HEK293 (cell line): ENCODE data around the gene ZNF284.
A peak's percentile ranks its signal among the peaks of the same experiment; 100 is the strongest.

Experiments used
- CTCF ChIA-PET: fragments of 350-600 bp; formaldehyde crosslinking; extraction: SDS; loops from one replicate; lab custom pipeline; 2021; ENCODE audit warnings: antibody characterized with exemption; lab: Yijun Ruan, JAX
- POLR2A ChIA-PET: fragments of 300-600 bp; formaldehyde crosslinking; extraction: SDS; loops from one replicate; lab custom pipeline; 2020; ENCODE audit warnings: antibody characterized with exemption, inconsistent platforms; lab: Yijun Ruan, JAX
- H3K27ac ChIP-seq: fragments of 200-500 bp; sonication (Bioruptor generic); 2 replicates; pipeline ENCODE4 v1.5.1; 2014; ENCODE audit warnings: low read depth, low read length, control low read depth, inconsistent platforms; ENCODE audit errors: extremely low read depth
- H3K36me3 ChIP-seq, 2 experiments: fragments of 200-500 bp in 1 of 2; sonication (Bioruptor generic) in 1 of 2; 1 replicate in 1 of 2; 2 replicates in 1 of 2; pipeline ENCODE4 v1.5.1; 2014 to 2017; ENCODE audit warnings: inconsistent platforms in 2 of 2, low read length in 2 of 2; ENCODE audit not compliant: control insufficient read depth in 2 of 2, insufficient read depth in 1 of 2
- H3K4me1 ChIP-seq: fragments of 200-500 bp; sonication (Bioruptor generic); 2 replicates; pipeline ENCODE4 v1.5.1; 2014; ENCODE audit warnings: mild to moderate bottlenecking, low read length, inconsistent platforms; ENCODE audit not compliant: control insufficient read depth, insufficient read depth
- H3K4me3 ChIP-seq: 2 replicates; pipeline ENCODE4 v1.5.1; 2011; ENCODE audit warnings: low read depth, mild to moderate bottlenecking, control low read depth, low read length, moderate library complexity
- H3K9me3 ChIP-seq: fragments of 200-500 bp; sonication (Bioruptor generic); 2 replicates; pipeline ENCODE4 v1.5.1; 2014; ENCODE audit warnings: low read depth, low read length, inconsistent platforms; ENCODE audit not compliant: control insufficient read depth, insufficient read depth
- TCF7L2 ChIP-seq: IDR thresholded peaks from 2 replicates; pipeline ENCODE4 v1.6.1; 2011; ENCODE audit warnings: low read depth, mild to moderate bottlenecking, inconsistent platforms, low read length, moderate library complexity, borderline replicate concordance
- TRIM28 ChIP-seq: IDR thresholded peaks from 2 replicates; pipeline ENCODE4 v1.6.1; 2011; ENCODE audit warnings: low read length, control low read depth, borderline replicate concordance
- WT1 ChIP-seq: fragments of 450-650 bp; formaldehyde crosslinking; IDR thresholded peaks from 2 replicates; pipeline ENCODE4 v1.5.1; 2016; ENCODE audit warnings: missing biosample characterization, missing genetic modification characterization
- ZFHX2 ChIP-seq: fragments of 450-650 bp; formaldehyde crosslinking; conservative IDR thresholded peaks from 2 replicates; pipeline ENCODE4 v1.5.1; 2016; ENCODE audit warnings: missing biosample characterization, missing genetic modification characterization
- ZNF140 ChIP-seq: fragments of 450-650 bp; formaldehyde crosslinking; IDR thresholded peaks from 2 replicates; pipeline ENCODE4 v1.5.1; 2016; ENCODE audit warnings: missing biosample characterization, missing genetic modification characterization
- ZNF2 ChIP-seq: fragments of 450-650 bp; formaldehyde crosslinking; IDR thresholded peaks from 2 replicates; pipeline ENCODE4 v1.5.1; 2016; ENCODE audit warnings: missing biosample characterization, missing genetic modification characterization
- ZNF292 ChIP-seq: fragments of 450-650 bp; formaldehyde crosslinking; IDR thresholded peaks from 2 replicates; pipeline ENCODE4 v1.5.1; 2016; ENCODE audit warnings: low read depth, missing biosample characterization, missing genetic modification characterization, borderline replicate concordance
- ZNF416 ChIP-seq: fragments of 450-650 bp; formaldehyde crosslinking; IDR thresholded peaks from 2 replicates; pipeline ENCODE4 v1.5.1; 2016; ENCODE audit warnings: missing biosample characterization, missing genetic modification characterization
- ZSCAN4 ChIP-seq: fragments of 450-650 bp; formaldehyde crosslinking; IDR thresholded peaks from 2 replicates; pipeline ENCODE4 v1.5.1; 2017; ENCODE audit warnings: missing biosample characterization, missing genetic modification characterization
- TF ChIP-seq, protein P1 (sequence below): fragments of 450-650 bp; formaldehyde crosslinking; conservative IDR thresholded peaks from 2 replicates; pipeline ENCODE4 v1.5.1; 2016; ENCODE audit warnings: low read depth, missing biosample characterization, missing genetic modification characterization
- TF ChIP-seq, protein P2 (sequence below): fragments of 450-650 bp; formaldehyde crosslinking; IDR thresholded peaks from 2 replicates; pipeline ENCODE4 v1.5.1; 2017; ENCODE audit warnings: missing biosample characterization, missing genetic modification characterization
- TF ChIP-seq, protein P3 (sequence below): fragments of 450-650 bp; formaldehyde crosslinking; IDR thresholded peaks from 2 replicates; pipeline ENCODE4 v1.5.1; 2016; ENCODE audit warnings: missing biosample characterization, missing genetic modification characterization
- TF ChIP-seq, protein P4 (sequence below): fragments of 450-650 bp; formaldehyde crosslinking; IDR thresholded peaks from 2 replicates; pipeline ENCODE4 v1.5.1; 2016; ENCODE audit warnings: missing biosample characterization, missing genetic modification characterization

The ZNF284 gene

DNA sequence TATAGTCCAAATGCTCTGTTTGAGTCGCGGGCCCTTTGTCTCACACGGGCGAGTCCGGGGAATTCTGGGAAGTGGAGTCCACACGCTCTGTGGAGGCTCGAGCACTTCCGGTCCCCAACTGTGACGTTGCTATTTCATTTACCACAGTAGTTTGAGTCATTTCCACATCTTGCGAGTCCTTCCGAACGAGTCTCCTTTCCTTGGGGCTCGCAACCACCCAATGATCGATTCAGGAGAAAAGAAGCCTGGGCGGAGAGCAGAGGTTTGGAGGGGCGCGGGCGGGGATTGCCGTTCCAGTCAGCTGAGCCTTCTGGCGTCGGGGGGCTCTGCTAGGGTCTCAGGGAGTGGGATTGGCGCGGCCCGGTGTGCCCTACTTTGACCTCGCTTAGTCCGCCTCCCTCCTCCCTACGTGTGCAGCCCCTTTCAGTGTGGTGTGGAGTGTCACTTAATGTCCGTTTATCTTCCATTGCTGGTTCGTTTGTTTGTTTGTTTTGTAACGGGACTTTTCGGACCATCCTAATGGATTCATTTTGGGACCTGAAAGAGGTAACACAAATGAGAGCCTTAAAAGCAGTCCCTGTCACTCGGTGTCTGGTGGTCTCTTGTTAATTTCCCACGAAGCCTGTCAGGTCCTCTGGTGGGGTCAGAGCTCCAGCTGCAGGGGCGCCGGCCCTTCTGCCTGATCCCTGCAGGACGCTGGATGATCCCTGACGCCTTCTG lies 46.6 kb upstream of the ZNF284 start, which contains the start of gene ZNF222 (continued):
- TF ChIP-seq, protein P1, sequence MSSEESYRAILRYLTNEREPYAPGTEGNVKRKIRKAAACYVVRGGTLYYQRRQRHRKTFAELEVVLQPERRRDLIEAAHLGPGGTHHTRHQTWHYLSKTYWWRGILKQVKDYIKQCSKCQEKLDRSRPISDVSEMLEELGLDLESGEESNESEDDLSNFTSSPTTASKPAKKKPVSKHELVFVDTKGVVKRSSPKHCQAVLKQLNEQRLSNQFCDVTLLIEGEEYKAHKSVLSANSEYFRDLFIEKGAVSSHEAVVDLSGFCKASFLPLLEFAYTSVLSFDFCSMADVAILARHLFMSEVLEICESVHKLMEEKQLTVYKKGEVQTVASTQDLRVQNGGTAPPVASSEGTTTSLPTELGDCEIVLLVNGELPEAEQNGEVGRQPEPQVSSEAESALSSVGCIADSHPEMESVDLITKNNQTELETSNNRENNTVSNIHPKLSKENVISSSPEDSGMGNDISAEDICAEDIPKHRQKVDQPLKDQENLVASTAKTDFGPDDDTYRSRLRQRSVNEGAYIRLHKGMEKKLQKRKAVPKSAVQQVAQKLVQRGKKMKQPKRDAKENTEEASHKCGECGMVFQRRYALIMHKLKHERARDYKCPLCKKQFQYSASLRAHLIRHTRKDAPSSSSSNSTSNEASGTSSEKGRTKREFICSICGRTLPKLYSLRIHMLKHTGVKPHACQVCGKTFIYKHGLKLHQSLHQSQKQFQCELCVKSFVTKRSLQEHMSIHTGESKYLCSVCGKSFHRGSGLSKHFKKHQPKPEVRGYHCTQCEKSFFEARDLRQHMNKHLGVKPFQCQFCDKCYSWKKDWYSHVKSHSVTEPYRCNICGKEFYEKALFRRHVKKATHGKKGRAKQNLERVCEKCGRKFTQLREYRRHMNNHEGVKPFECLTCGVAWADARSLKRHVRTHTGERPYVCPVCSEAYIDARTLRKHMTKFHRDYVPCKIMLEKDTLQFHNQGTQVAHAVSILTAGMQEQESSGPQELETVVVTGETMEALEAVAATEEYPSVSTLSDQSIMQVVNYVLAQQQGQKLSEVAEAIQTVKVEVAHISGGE (tag by site-specific recombination), result peak; percentile 94
- TF ChIP-seq ZFHX2 (tag by site-specific recombination), result peak; percentile 37; the same call in 1 of the 2 replicates
- TF ChIP-seq ZNF140, result no peak
- TF ChIP-seq, protein P2, sequence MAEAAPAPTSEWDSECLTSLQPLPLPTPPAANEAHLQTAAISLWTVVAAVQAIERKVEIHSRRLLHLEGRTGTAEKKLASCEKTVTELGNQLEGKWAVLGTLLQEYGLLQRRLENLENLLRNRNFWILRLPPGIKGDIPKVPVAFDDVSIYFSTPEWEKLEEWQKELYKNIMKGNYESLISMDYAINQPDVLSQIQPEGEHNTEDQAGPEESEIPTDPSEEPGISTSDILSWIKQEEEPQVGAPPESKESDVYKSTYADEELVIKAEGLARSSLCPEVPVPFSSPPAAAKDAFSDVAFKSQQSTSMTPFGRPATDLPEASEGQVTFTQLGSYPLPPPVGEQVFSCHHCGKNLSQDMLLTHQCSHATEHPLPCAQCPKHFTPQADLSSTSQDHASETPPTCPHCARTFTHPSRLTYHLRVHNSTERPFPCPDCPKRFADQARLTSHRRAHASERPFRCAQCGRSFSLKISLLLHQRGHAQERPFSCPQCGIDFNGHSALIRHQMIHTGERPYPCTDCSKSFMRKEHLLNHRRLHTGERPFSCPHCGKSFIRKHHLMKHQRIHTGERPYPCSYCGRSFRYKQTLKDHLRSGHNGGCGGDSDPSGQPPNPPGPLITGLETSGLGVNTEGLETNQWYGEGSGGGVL, result peak; percentile 35
- TF ChIP-seq ZNF2, result no peak; the same call in 1 of the 2 replicates
- no peak for TF ChIP-seq TCF7L2
- TF ChIP-seq, protein P3, sequence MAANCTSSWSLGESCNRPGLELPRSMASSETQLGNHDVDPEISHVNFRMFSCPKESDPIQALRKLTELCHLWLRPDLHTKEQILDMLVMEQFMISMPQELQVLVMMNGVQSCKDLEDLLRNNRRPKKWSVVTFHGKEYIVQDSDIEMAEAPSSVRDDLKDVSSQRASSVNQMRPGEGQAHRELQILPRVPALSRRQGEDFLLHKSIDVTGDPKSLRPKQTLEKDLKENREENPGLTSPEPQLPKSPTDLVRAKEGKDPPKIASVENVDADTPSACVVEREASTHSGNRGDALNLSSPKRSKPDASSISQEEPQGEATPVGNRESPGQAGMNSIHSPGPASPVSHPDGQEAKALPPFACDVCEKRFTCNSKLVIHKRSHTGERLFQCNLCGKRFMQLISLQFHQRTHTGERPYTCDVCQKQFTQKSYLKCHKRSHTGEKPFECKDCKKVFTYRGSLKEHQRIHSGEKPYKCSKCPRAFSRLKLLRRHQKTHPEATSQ (tag by site-specific recombination), result no peak
- peak; percentile 71 for TF ChIP-seq WT1 (tag by site-specific recombination)
- no peak for TF ChIP-seq TRIM28

- peaks cover 50 to 53% of the 10 kb centered on the region in 2 experiments for H3K36me3 ChIP-seq
- ChIA-PET CTCF (interaction anchor here (0.6 kb wide), 1 partner anchor 94 kb away, joined by 3 read pairs; no protein-coding TSS in a partner anchor), POLR2A (no interaction called here)
- H3K9me3 ChIP-seq, result peaks cover 18% of the 10 kb centered on the region
- H3K4me1 ChIP-seq, result peaks cover 13% of the 10 kb centered on the region; the same call in 1 of the 2 replicates
- TF ChIP-seq ZSCAN4, result 0 out of 2 replicates have a peak, but pooled peaks have one; percentile 8
- 0 out of 2 replicates have a peak, but pooled peaks have one; percentile 19 for TF ChIP-seq ZNF416
- no peak for TF ChIP-seq ZNF292 (tag by site-specific recombination)
- TF ChIP-seq, protein P4, sequence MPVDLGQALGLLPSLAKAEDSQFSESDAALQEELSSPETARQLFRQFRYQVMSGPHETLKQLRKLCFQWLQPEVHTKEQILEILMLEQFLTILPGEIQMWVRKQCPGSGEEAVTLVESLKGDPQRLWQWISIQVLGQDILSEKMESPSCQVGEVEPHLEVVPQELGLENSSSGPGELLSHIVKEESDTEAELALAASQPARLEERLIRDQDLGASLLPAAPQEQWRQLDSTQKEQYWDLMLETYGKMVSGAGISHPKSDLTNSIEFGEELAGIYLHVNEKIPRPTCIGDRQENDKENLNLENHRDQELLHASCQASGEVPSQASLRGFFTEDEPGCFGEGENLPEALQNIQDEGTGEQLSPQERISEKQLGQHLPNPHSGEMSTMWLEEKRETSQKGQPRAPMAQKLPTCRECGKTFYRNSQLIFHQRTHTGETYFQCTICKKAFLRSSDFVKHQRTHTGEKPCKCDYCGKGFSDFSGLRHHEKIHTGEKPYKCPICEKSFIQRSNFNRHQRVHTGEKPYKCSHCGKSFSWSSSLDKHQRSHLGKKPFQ (tag by site-specific recombination), result no peak
- TF ChIP-seq, all 188 proteins: peak for 2
- H3K27ac ChIP-seq, result no peak overlapping the region
- H3K4me3 ChIP-seq, result no peak overlapping the region
Measured at GRCh38 chr19:44026622-44027021, 45.3 kb upstream of the ZNF284 start.
